IMR-90 (cell line): ENCODE results near the gene ARHGAP24. TPM values are rescaled to one million over a fixed set of nuclear protein-coding genes. Genes with fewer than 3 reads are reported as not detected.

Experiments
- ATAC-seq: fragments of 200-7000 bp; cut with Tn5 transposase; 2 replicates; pipeline ENCODE4 v1.9.1; 2020; ENCODE audit warnings: low read depth, mild to moderate bottlenecking, moderate library complexity
- BruUV-seq: library from RNA; stranded (reverse); fragments of 400-500 nt; replicated peaks from 2 replicates; lab custom pipeline; 2021; lab: Mats Ljungman, UMichigan
- CTCF ChIA-PET: fragments of 300-600 bp; formaldehyde crosslinking; extraction: SDS; loops from one replicate; lab custom pipeline; 2021; ENCODE audit warnings: antibody characterized with exemption; lab: Yijun Ruan, JAX
- POLR2A ChIA-PET: fragments of 300-600 bp; sonication (Branson Sonifier 250); formaldehyde crosslinking; loops from one replicate; lab custom pipeline; 2022; ENCODE audit warnings: antibody characterized with exemption; ENCODE audit not compliant: unreplicated experiment; lab: Charles Lee
- DNase-seq: peaks from one replicate; pipeline ENCODE4 v3.0.0; 2013
- H2AFZ ChIP-seq: replicated peaks from 2 replicates; pipeline ENCODE3; 2013; ENCODE audit warnings: low read length, mild to moderate bottlenecking; ENCODE audit not compliant: poor library complexity
- H2AK5ac ChIP-seq: 2 replicates; pipeline ENCODE4 v1.6.1; 2013; ENCODE audit warnings: low read depth, low read length, inconsistent platforms
- H2AK9ac ChIP-seq: replicated peaks from 2 replicates; pipeline ENCODE3; 2013; ENCODE audit warnings: mild to moderate bottlenecking, low read depth, low read length, moderate library complexity; ENCODE audit not compliant: poor library complexity
- H2BK120ac ChIP-seq: 2 replicates; pipeline ENCODE4 v1.6.1; 2013; ENCODE audit warnings: low read depth, low read length, inconsistent platforms
- H2BK15ac ChIP-seq: 3 replicates; pipeline ENCODE4 v1.6.1; 2013; ENCODE audit warnings: low read depth, low read length, inconsistent platforms
- H2BK20ac ChIP-seq: 2 replicates; pipeline ENCODE4 v1.6.1; 2013; ENCODE audit warnings: low read depth, mild to moderate bottlenecking, inconsistent platforms, low read length, moderate library complexity
- H2BK5ac ChIP-seq: 2 replicates; pipeline ENCODE4 v1.6.1; 2013; ENCODE audit warnings: mild to moderate bottlenecking, low read depth, low read length, inconsistent platforms; ENCODE audit not compliant: poor library complexity, severe bottlenecking
- H3K14ac ChIP-seq: replicated peaks from 2 replicates; pipeline ENCODE4 v1.6.1; 2013; ENCODE audit warnings: low read depth, low read length, inconsistent platforms
- H3K18ac ChIP-seq: 2 replicates; pipeline ENCODE4 v1.6.1; 2013; ENCODE audit warnings: low read depth, low read length, control low read depth
- H3K23ac ChIP-seq: 2 replicates; pipeline ENCODE4 v1.6.1; 2013; ENCODE audit warnings: low read depth, low read length, inconsistent platforms
- H3K27ac ChIP-seq: 2 replicates; pipeline ENCODE4 v1.5.1; 2013; ENCODE audit warnings: mild to moderate bottlenecking, control low read depth, low read length; ENCODE audit not compliant: insufficient read depth
- H3K27me3 ChIP-seq: 2 replicates; pipeline ENCODE4 v1.6.1; 2013; ENCODE audit warnings: low read length; ENCODE audit not compliant: control insufficient read depth, insufficient read depth
- H3K36me3 ChIP-seq: 2 replicates; pipeline ENCODE4 v1.6.1; 2013; ENCODE audit warnings: low read length, mixed read lengths; ENCODE audit not compliant: control insufficient read depth, insufficient read depth
- H3K4ac ChIP-seq: 2 replicates; pipeline ENCODE4 v1.6.1; 2013; ENCODE audit warnings: low read depth, low read length, inconsistent platforms
- H3K4me1 ChIP-seq: 2 replicates; pipeline ENCODE4 v1.6.1; 2013; ENCODE audit warnings: low read length, mixed read lengths; ENCODE audit not compliant: control insufficient read depth, insufficient read depth
- H3K4me2 ChIP-seq: 2 replicates; pipeline ENCODE4 v1.6.1; 2013; ENCODE audit warnings: low read depth, mild to moderate bottlenecking, control low read depth, low read length, moderate library complexity
- H3K4me3 ChIP-seq: 2 replicates; pipeline ENCODE4 v1.5.1; 2013; ENCODE audit warnings: low read depth, mild to moderate bottlenecking, control low read depth, low read length, moderate library complexity; ENCODE audit not compliant: insufficient read depth
- H3K56ac ChIP-seq: 2 replicates; pipeline ENCODE4 v1.6.1; 2013; ENCODE audit warnings: low read length, inconsistent platforms; ENCODE audit not compliant: insufficient read depth; ENCODE audit errors: extremely low read depth
- H3K79me1 ChIP-seq, 2 experiments: 2 replicates each; pipeline ENCODE4 v1.6.1; 2013; ENCODE audit warnings: low read length in 2 of 2, inconsistent platforms in 1 of 2, low read depth in 1 of 2
- H3K9ac ChIP-seq: 2 replicates; pipeline ENCODE4 v1.6.1; 2013; ENCODE audit warnings: low read depth, low read length, control low read depth
- H3K9me1 ChIP-seq: 2 replicates; pipeline ENCODE4 v1.6.1; 2013; ENCODE audit warnings: low read length, inconsistent platforms; ENCODE audit not compliant: insufficient read depth
- H3K9me3 ChIP-seq: 2 replicates; pipeline ENCODE4 v1.6.1; 2013; ENCODE audit warnings: low read length; ENCODE audit not compliant: control insufficient read depth, insufficient read depth
- H4K20me1 ChIP-seq: 2 replicates; pipeline ENCODE4 v1.6.1; 2013; ENCODE audit warnings: low read length, inconsistent platforms; ENCODE audit not compliant: insufficient read depth
- H4K5ac ChIP-seq: 2 replicates; pipeline ENCODE4 v1.6.1; 2013; ENCODE audit warnings: mild to moderate bottlenecking, low read depth, low read length, control low read depth
- H4K8ac ChIP-seq, 2 experiments: 2 replicates each; pipeline ENCODE4 v1.6.1; 2013; ENCODE audit warnings: low read depth in 2 of 2, low read length in 2 of 2, control low read depth in 1 of 2, inconsistent platforms in 1 of 2
- H4K91ac ChIP-seq: 2 replicates; pipeline ENCODE4 v1.6.1; 2013; ENCODE audit warnings: low read depth, low read length, inconsistent platforms; ENCODE audit not compliant: insufficient read depth
- BHLHE40 ChIP-seq: fragments of 150-350 bp; IDR thresholded peaks from 2 replicates; pipeline ENCODE4 v1.6.1; 2016; ENCODE audit warnings: mild to moderate bottlenecking, low read depth, low read length
- ELK1 ChIP-seq: fragments of 150-350 bp; IDR thresholded peaks from 2 replicates; pipeline ENCODE4 v1.6.1; 2016; ENCODE audit warnings: low read depth, mild to moderate bottlenecking, low read length, moderate library complexity, borderline replicate concordance
- RAD21 ChIP-seq: IDR thresholded peaks from 2 replicates; pipeline ENCODE4 v1.6.1; 2012; ENCODE audit warnings: low read length, improper control_type of control experiment
- SMC3 ChIP-seq: fragments of 150-350 bp; IDR thresholded peaks from 2 replicates; pipeline ENCODE4 v1.6.1; 2016; ENCODE audit warnings: low read depth, mild to moderate bottlenecking, antibody characterized with exemption, low read length, moderate library complexity
- WGBS, 2 experiments: methylation state at CpG; one replicate each; pipeline versions ENCODE4 v1.1.5 to v1.1.7; 2013; ENCODE audit warnings: missing lambda C conversion rate in 2 of 2; ENCODE audit not compliant: insufficient read length in 1 of 2; ENCODE audit errors: extremely low coverage in 2 of 2; 5-methylcytosine and 5-hydroxymethylcytosine counted together
- dilution Hi-C: fragments of 300-500 bp; cut with HindIII; formaldehyde crosslinking; loops from one replicate; pipeline ENCODE4 v1.14.3; 2018; ENCODE audit warnings: low sequenced_read_pairs; ENCODE audit not compliant: unreplicated experiment
- in situ Hi-C: fragments of 300-500 bp; cut with MboI; formaldehyde crosslinking; loops from 3 replicates; pipeline ENCODE4 v1.14.3; 2019; ENCODE audit warnings: low sequenced_read_pairs, inconsistent platforms, mixed read lengths
- intact Hi-C: fragments of 100-400 bp; cut with micrococcal nuclease; formaldehyde crosslinking; loops from 2 replicates; pipeline ENCODE4 v1.10.0; 2022
- polyA plus RNA-seq, 3 experiments: library from polyadenylated mRNA; depleted of rRNA; stranded (reverse); fragments of >200 nt; gene quantifications; 2 replicates each; pipeline ENCODE4 v1.2.3, GENCODE V29; 2012; ENCODE audit warnings: low replicate concordance in 1 of 3
- total RNA-seq: library from RNA; depleted of rRNA; stranded (reverse); fragments of >200 nt; gene quantifications from 2 replicates; pipeline ENCODE4 v1.2.3, GENCODE V29; 2012
- TF ChIP-seq, protein P1 (sequence below): fragments of 150-350 bp; IDR thresholded peaks from 2 replicates; pipeline ENCODE4 v1.6.1; 2017; ENCODE audit warnings: mild to moderate bottlenecking, antibody characterized with exemption, low read length, low read depth

The ARHGAP24 gene
- total and polyA plus RNA-seq, 2 of the 4 experiments (the other 2 are of a cell fraction): 11.9 to 24.0 TPM

DNA sequence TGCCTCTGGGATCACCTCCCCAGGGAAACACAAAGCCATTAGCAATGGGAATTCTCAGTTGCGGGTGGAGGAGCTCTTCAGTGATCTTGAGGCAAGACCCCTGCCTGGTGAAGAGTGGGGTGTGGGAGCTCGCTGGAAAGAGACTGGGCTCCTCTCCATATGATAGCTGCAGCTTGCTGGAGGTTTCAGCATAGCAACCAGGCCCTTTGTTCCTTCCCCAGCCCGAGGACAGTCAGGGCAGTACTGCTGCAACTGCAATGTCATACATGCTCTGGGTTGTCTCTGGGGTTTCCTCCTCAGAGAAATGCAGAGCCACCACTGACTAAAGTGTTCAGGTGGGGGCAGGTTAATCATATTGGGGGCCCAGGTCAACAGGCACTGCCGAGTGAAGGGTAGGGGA, 81.3 kb downstream of the ARHGAP24 start:
- no peak overlapping the region for H3K4me3 ChIP-seq
- H3K27ac ChIP-seq: no peak overlapping the region
- ATAC-seq: no peak
- no peaks in the 10 kb centered on the region for H4K20me1 ChIP-seq
- H2BK120ac ChIP-seq: no peak overlapping the region
- in situ Hi-C loops: no loop called here
- TF ChIP-seq RAD21 (no peak), BHLHE40 (no peak), SMC3 (no peak), ELK1 (no peak)
- TF ChIP-seq, protein P1, sequence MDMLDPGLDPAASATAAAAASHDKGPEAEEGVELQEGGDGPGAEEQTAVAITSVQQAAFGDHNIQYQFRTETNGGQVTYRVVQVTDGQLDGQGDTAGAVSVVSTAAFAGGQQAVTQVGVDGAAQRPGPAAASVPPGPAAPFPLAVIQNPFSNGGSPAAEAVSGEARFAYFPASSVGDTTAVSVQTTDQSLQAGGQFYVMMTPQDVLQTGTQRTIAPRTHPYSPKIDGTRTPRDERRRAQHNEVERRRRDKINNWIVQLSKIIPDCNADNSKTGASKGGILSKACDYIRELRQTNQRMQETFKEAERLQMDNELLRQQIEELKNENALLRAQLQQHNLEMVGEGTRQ: no peak
- no peak overlapping the region for H3K23ac ChIP-seq
- no peaks in the 10 kb centered on the region for H3K9me1 ChIP-seq
- no peaks in the 10 kb centered on the region for H3K36me3 ChIP-seq
- no peak overlapping the region for H3K4ac ChIP-seq
- H3K56ac ChIP-seq: no peak overlapping the region
- H4K91ac ChIP-seq: no peak overlapping the region
- intact Hi-C loops: no loop called here
- no peak overlapping the region for H3K4me2 ChIP-seq
- H3K14ac ChIP-seq: no peak overlapping the region
- CTCF ChIA-PET: no interaction called here
- H2AK9ac ChIP-seq: no peak overlapping the region
- H3K18ac ChIP-seq: no peak overlapping the region
- no peaks in the 10 kb centered on the region for H3K9me3 ChIP-seq
- H2AFZ ChIP-seq: no peak overlapping the region
- no peak overlapping the region for H2BK5ac ChIP-seq
- no TSS peak for BruUV-seq
- no peak overlapping the region for H3K9ac ChIP-seq
- no peak overlapping the region for H4K8ac ChIP-seq
- no peaks in the 10 kb centered on the region for H3K4me1 ChIP-seq
- H2BK20ac ChIP-seq: no peak overlapping the region
- no peak overlapping the region for H2BK15ac ChIP-seq
- POLR2A ChIA-PET: no interaction called here
- WGBS, 2 experiments: no CpG with 5 or more reads among the region's 4 CpGs
- no peak for DNase-seq
- no peak overlapping the region for H2AK5ac ChIP-seq
- no peak overlapping the region for H4K5ac ChIP-seq
- dilution Hi-C loops: no loop called here
- no peaks in the 10 kb centered on the region for H3K79me1 ChIP-seq
- no peaks in the 10 kb centered on the region for H3K27me3 ChIP-seq
